Neural cell (in vitro differentiated cells): ENCODE results near the gene ADCY5.

Source experiments
- POLR2AphosphoS5 ChIP-seq: IDR thresholded peaks from 2 replicates; pipeline ENCODE4 v1.6.1; 2012
- TF ChIP-seq, protein P1 (sequence below): fragments of 450-650 bp; IDR thresholded peaks from 2 replicates; pipeline ENCODE4 v1.5.1; 2014; ENCODE audit warnings: antibody characterized with exemption, mild to moderate bottlenecking, moderate library complexity; ENCODE audit not compliant: poor library complexity, severe bottlenecking

DNA sequence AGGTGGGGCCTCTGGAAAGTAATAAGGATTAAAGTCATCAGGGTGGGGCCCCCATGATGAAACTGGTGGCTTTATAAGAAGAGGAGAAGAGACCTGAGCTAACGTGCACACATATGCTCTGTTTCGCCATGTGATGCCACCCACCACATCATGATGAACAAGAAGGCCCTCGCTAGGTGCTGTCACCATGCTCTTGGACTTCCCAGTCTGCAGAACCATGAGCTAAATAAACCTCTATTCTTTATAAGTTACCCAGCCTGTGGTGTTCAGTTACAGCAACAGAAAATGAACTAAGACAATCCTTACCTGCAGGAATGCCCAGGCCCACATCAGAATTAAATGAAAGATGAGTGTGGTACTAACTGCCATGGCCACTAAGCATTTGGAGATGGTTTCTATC lies 79.8 kb downstream of the ADCY5 start:
- TF ChIP-seq, protein P1, sequence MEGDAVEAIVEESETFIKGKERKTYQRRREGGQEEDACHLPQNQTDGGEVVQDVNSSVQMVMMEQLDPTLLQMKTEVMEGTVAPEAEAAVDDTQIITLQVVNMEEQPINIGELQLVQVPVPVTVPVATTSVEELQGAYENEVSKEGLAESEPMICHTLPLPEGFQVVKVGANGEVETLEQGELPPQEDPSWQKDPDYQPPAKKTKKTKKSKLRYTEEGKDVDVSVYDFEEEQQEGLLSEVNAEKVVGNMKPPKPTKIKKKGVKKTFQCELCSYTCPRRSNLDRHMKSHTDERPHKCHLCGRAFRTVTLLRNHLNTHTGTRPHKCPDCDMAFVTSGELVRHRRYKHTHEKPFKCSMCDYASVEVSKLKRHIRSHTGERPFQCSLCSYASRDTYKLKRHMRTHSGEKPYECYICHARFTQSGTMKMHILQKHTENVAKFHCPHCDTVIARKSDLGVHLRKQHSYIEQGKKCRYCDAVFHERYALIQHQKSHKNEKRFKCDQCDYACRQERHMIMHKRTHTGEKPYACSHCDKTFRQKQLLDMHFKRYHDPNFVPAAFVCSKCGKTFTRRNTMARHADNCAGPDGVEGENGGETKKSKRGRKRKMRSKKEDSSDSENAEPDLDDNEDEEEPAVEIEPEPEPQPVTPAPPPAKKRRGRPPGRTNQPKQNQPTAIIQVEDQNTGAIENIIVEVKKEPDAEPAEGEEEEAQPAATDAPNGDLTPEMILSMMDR, result no peak
- TF ChIP-seq POLR2AphosphoS5, result no peak
